Type B pancreatic cell (in vitro differentiated cells): ENCODE results near the gene SH3RF3. TPM values are rescaled to one million over a fixed set of nuclear protein-coding genes. Genes with fewer than 3 reads are reported as not detected.

Source experiments
- DNase-seq: peaks from one replicate; pipeline ENCODE4 v3.0.0; 2021; ENCODE audit warnings: mixed read lengths; ENCODE audit not compliant: unreplicated experiment; ENCODE audit errors: extremely low spot score
- H3K27ac Mint-ChIP-seq: 2 replicates; pipeline ENCODE4 v1.8.0; 2021; ENCODE audit warnings: mild to moderate bottlenecking, mixed read lengths
- H3K27me3 Mint-ChIP-seq: 2 replicates; pipeline ENCODE4 v1.8.0; 2021; ENCODE audit warnings: mixed read lengths
- H3K36me3 Mint-ChIP-seq: 2 replicates; pipeline ENCODE4 v1.8.0; 2021; ENCODE audit warnings: mixed read lengths
- H3K4me1 Mint-ChIP-seq: one replicate; pipeline ENCODE4 v1.8.0; 2021; ENCODE audit warnings: mixed read lengths; ENCODE audit not compliant: unreplicated experiment
- H3K4me3 Mint-ChIP-seq: 2 replicates; pipeline ENCODE4 v1.8.0; 2021; ENCODE audit warnings: mild to moderate bottlenecking, mixed read lengths
- H3K9me3 Mint-ChIP-seq: 2 replicates; pipeline ENCODE4 v1.8.0; 2021; ENCODE audit warnings: mixed read lengths
- total RNA-seq: library from RNA; stranded (reverse); gene quantifications from 2 replicates; pipeline ENCODE4 v1.2.1, GENCODE V29; 2021; ENCODE audit warnings: low replicate concordance
- TF ChIP-seq, protein P1 (sequence below): fragments of 200-600 bp; sonication (generic); conservative IDR thresholded peaks from 2 replicates; pipeline ENCODE4 v1.5.0; 2021; ENCODE audit warnings: antibody characterized with exemption, mild to moderate bottlenecking

The SH3RF3 gene
- total RNA-seq, 1 donor from 2014 or later = 13.9 TPM

- TF ChIP-seq, protein P1, sequence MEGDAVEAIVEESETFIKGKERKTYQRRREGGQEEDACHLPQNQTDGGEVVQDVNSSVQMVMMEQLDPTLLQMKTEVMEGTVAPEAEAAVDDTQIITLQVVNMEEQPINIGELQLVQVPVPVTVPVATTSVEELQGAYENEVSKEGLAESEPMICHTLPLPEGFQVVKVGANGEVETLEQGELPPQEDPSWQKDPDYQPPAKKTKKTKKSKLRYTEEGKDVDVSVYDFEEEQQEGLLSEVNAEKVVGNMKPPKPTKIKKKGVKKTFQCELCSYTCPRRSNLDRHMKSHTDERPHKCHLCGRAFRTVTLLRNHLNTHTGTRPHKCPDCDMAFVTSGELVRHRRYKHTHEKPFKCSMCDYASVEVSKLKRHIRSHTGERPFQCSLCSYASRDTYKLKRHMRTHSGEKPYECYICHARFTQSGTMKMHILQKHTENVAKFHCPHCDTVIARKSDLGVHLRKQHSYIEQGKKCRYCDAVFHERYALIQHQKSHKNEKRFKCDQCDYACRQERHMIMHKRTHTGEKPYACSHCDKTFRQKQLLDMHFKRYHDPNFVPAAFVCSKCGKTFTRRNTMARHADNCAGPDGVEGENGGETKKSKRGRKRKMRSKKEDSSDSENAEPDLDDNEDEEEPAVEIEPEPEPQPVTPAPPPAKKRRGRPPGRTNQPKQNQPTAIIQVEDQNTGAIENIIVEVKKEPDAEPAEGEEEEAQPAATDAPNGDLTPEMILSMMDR = no peak
- H3K27me3 Mint-ChIP-seq = no peaks in the 10 kb centered on the region
- no peaks in the 10 kb centered on the region for H3K36me3 Mint-ChIP-seq
- DNase-seq = no peak
- H3K9me3 Mint-ChIP-seq = no peaks in the 10 kb centered on the region
- peaks cover 22% of the 10 kb centered on the region for H3K4me1 Mint-ChIP-seq
- no peak overlapping the region for H3K4me3 Mint-ChIP-seq
- H3K27ac Mint-ChIP-seq = no peak overlapping the region
Measured at GRCh38 chr2:109266998-109267854, 138.2 kb downstream of the SH3RF3 start.

DNA sequence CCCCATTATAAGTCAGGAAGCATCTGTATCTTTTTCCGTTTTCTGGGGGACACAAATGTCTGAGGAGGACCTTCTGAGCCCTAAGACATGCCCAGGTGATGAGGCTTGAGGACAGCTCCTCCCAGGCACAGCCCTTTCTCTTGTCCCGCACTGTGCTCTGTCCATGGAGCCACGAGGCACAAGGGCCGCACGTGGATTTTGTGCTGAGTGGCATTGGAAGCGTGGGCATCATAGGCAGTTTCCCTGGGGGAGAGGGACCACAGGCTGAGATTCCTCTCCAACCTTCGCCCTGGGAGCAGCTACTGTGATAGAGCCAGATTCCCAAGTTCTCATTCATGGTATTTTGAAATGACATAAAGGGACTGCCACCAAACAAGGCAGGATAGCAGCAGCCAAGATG lies 139.9 kb downstream of the SH3RF3 start:
- TF ChIP-seq, protein P1 = no peak
- no peaks in the 10 kb centered on the region for H3K9me3 Mint-ChIP-seq
- H3K27ac Mint-ChIP-seq = no peak overlapping the region
- H3K4me3 Mint-ChIP-seq = no peak overlapping the region
- peaks cover 22% of the 10 kb centered on the region for H3K4me1 Mint-ChIP-seq
- H3K36me3 Mint-ChIP-seq = no peaks in the 10 kb centered on the region
- DNase-seq = no peak
- no peaks in the 10 kb centered on the region for H3K27me3 Mint-ChIP-seq

DNA sequence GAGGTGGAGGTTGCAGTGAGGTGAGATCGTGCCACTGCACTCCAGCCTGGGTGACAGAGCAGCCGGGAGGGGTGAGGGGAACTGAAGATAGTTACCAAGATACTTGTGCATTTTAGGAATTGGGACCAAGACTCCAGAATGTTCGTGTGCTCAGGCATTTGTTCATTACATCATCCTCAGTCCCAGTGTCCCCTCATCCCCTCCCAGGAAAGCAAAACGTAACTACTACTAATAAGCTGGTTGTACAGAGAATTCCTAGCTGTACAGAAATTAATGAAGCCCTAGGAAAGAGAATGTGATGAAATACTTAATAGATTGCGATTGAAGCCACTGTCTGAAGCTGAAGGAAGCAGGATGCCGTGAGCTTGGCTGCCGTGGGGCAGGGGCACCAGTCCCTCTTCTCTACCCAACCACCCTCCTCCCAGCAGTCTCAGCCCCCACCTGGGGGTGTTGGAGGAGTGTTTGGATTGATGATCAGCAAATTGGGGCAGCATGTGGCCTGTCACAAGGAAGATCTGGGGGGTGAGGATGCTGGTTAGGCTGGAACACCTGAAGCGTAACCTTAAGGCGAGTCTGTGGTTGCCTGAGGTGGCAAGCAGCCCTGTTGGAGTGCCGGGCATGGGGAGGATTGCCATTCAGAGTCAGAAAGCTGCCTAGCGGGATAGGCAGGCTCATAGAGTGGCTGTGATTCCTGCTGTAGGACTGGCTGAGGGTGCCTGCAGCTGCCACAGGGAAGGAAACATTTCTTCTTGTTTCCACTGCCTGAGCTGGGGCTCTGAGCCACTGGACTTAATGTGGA lies 140.9 kb downstream of the SH3RF3 start:
- H3K27me3 Mint-ChIP-seq = no peaks in the 10 kb centered on the region
- peaks cover 19% of the 10 kb centered on the region for H3K4me1 Mint-ChIP-seq
- no peak for DNase-seq
- no peak overlapping the region for H3K4me3 Mint-ChIP-seq
- no peaks in the 10 kb centered on the region for H3K9me3 Mint-ChIP-seq
- TF ChIP-seq, protein P1 = no peak
- H3K27ac Mint-ChIP-seq = no peak overlapping the region
- H3K36me3 Mint-ChIP-seq = no peaks in the 10 kb centered on the region

DNA sequence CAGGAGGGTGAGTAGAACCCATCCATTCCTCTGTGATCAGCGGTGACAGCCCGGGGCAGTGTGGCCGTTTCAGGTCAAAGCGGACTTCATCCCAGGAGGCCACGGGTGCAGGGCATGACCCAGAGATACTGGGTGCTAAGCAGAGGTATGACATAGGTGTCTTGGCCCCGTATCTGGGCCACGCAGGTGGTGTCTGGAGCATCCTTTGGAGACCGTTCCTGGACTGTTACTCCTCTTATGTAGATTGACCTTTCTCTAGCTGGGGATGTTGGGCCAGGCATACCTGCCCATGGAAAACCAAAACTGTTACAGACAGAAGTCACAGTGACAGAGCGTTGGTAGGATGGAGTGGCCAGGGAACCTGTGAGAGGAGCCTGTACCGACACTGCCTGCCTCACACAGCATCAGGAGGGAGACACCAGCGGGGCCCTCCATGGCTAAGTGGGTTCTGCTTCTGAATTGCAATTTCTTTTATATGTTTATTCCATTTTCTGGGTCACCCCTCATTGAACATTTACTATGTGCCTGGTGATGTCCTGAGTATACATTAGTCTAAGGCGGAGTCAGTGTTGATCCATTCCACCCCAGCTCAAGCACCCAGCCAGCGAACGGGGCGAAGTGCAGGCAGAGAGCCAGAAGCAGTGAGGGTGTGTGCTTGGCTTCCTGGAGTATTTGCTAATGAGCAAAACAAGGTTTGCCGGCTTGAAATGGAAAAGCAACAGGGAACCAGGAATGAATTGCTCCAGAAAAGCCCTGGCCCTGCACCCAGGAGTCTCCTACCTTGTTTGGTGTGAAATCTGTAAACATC lies 141.7 kb downstream of the SH3RF3 start:
- peaks cover 15% of the 10 kb centered on the region for H3K4me1 Mint-ChIP-seq
- TF ChIP-seq, protein P1 = no peak
- H3K4me3 Mint-ChIP-seq = no peak overlapping the region
- H3K27ac Mint-ChIP-seq = no peak overlapping the region
- H3K9me3 Mint-ChIP-seq = no peaks in the 10 kb centered on the region
- no peaks in the 10 kb centered on the region for H3K27me3 Mint-ChIP-seq
- H3K36me3 Mint-ChIP-seq = no peaks in the 10 kb centered on the region
- DNase-seq = no peak

DNA sequence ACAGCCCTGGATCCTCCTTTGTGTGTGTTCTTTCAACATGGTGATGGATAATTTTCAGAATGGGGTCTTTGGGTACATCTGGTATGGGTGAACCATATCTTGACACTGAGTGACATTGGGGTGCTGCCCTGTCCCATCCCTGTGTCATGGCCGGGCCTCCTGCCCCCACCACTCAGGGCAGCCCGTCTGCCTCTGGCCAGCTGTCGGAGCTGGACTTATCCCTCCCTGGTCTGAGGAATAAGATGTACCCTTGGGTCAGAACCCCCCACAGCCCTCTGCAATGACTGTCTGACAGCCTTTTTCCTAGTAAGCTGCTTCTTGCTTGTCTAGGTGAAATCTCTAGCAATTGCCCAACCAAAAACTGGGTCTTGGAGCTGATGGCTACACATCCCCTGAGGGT lies 142.9 kb downstream of the SH3RF3 start:
- no peak overlapping the region for H3K27ac Mint-ChIP-seq
- H3K36me3 Mint-ChIP-seq = no peaks in the 10 kb centered on the region

More for the DNA sequence above, 142.9 kb downstream of the SH3RF3 start:
- no peak overlapping the region for H3K4me3 Mint-ChIP-seq
- TF ChIP-seq, protein P1 = no peak
- peaks cover 5% of the 10 kb centered on the region for H3K27me3 Mint-ChIP-seq
- DNase-seq = no peak
- peaks cover 4% of the 10 kb centered on the region for H3K4me1 Mint-ChIP-seq
- no peaks in the 10 kb centered on the region for H3K9me3 Mint-ChIP-seq
